GM12865 (cell line): ENCODE measurements around the gene LBR.

Experiments used
- DNase-seq: peaks from one replicate; pipeline ENCODE4 v3.0.0; 2010; ENCODE audit warnings: low read depth
- H3K4me3 ChIP-seq: 2 replicates; pipeline ENCODE4 v1.5.1; 2011; ENCODE audit warnings: mild to moderate bottlenecking, low read depth, low read length, control low read depth
- TF ChIP-seq, protein P1 (sequence below): IDR thresholded peaks from 2 replicates; pipeline ENCODE4 v1.5.1; 2011; ENCODE audit warnings: low read length, control low read depth, low read depth, inconsistent platforms; ENCODE audit not compliant: insufficient read depth; ENCODE audit errors: missing control alignments

The LBR gene

GRCh38 chr1:225366018-225366417 is 61.8 kb downstream of the LBR start:
- H3K4me3 ChIP-seq, result no peak overlapping the region
- DNase-seq, result no peak
- TF ChIP-seq, protein P1, sequence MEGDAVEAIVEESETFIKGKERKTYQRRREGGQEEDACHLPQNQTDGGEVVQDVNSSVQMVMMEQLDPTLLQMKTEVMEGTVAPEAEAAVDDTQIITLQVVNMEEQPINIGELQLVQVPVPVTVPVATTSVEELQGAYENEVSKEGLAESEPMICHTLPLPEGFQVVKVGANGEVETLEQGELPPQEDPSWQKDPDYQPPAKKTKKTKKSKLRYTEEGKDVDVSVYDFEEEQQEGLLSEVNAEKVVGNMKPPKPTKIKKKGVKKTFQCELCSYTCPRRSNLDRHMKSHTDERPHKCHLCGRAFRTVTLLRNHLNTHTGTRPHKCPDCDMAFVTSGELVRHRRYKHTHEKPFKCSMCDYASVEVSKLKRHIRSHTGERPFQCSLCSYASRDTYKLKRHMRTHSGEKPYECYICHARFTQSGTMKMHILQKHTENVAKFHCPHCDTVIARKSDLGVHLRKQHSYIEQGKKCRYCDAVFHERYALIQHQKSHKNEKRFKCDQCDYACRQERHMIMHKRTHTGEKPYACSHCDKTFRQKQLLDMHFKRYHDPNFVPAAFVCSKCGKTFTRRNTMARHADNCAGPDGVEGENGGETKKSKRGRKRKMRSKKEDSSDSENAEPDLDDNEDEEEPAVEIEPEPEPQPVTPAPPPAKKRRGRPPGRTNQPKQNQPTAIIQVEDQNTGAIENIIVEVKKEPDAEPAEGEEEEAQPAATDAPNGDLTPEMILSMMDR, result no peak

GRCh38 chr1:225364439-225364838 is 63.4 kb downstream of the LBR start:
- TF ChIP-seq, protein P1, result no peak
- H3K4me3 ChIP-seq, result no peak overlapping the region
- no peak for DNase-seq

GRCh38 chr1:225362805-225363204 is 65.0 kb downstream of the LBR start:
- no peak for DNase-seq
- H3K4me3 ChIP-seq, result no peak overlapping the region
- TF ChIP-seq, protein P1, result no peak

- H3K4me3 ChIP-seq, result no peak overlapping the region
- TF ChIP-seq, protein P1, result no peak
Observed at GRCh38 chr1:225361176-225361575, 66.7 kb downstream of the LBR start.

GRCh38 chr1:225360119-225360518 is 67.7 kb downstream of the LBR start:
- H3K4me3 ChIP-seq, result no peak overlapping the region
- no peak for DNase-seq
- TF ChIP-seq, protein P1, result no peak

More at GRCh38 chr1:225361176-225361575, 66.7 kb downstream of the LBR start:
- no peak for DNase-seq

- DNase-seq, result no peak
- H3K4me3 ChIP-seq, result no peak overlapping the region
- TF ChIP-seq, protein P1, result no peak
Observed at GRCh38 chr1:225355863-225356262, 72.0 kb downstream of the LBR start.

GRCh38 chr1:225354906-225355305 is 72.9 kb downstream of the LBR start:
- no peak overlapping the region for H3K4me3 ChIP-seq
- no peak for DNase-seq
- TF ChIP-seq, protein P1, result no peak
